Keratinocyte (primary cell): Measurements from ENCODE around the gene CHRD. TPM values are rescaled to one million over a fixed set of nuclear protein-coding genes. Genes with fewer than 3 reads are reported as not detected.

Experiments used
- DNase-seq: peaks from one replicate; pipeline ENCODE4 v3.0.0-alpha.2; 2011; ENCODE audit warnings: low read depth, missing footprints, low spot score
- FAIRE-seq: peaks from 2 replicates; lab custom pipeline; 2011; peaks lifted over from hg19 to GRCh38; lab: Jason Lieb, UNC
- H2AFZ ChIP-seq: 2 replicates; pipeline ENCODE4 v1.6.0; 2012; ENCODE audit warnings: low read length, control low read depth, inconsistent platforms; ENCODE audit not compliant: control insufficient read depth
- H3K27ac ChIP-seq: 2 replicates; pipeline ENCODE4 v1.5.1; 2011; ENCODE audit warnings: low read length; ENCODE audit not compliant: control insufficient read depth, insufficient read depth
- H3K27me3 ChIP-seq: 3 replicates; pipeline ENCODE4 v1.6.0; 2011; ENCODE audit warnings: low read length; ENCODE audit not compliant: control insufficient read depth, insufficient read depth; ENCODE audit errors: extremely low read depth
- H3K36me3 ChIP-seq, 2 experiments: 2 replicates in 1 of 2; 3 replicates in 1 of 2; pipeline ENCODE4 v1.5.1; 2011; ENCODE audit warnings: low read length in 2 of 2, mild to moderate bottlenecking in 1 of 2; ENCODE audit not compliant: control insufficient read depth in 2 of 2, insufficient read depth in 2 of 2; ENCODE audit errors: extremely low read depth in 1 of 2
- H3K4me1 ChIP-seq: 3 replicates; pipeline ENCODE4 v1.5.1; 2011; ENCODE audit warnings: low read length; ENCODE audit not compliant: control insufficient read depth, insufficient read depth; ENCODE audit errors: extremely low read depth
- H3K4me2 ChIP-seq: 3 replicates; pipeline ENCODE4 v1.6.0; 2011; ENCODE audit warnings: low read depth, low read length; ENCODE audit not compliant: control insufficient read depth, insufficient read depth; ENCODE audit errors: extremely low read depth
- H3K4me3 ChIP-seq, 3 experiments: fragments of 200-600 bp in 1 of 3; sonication (generic) in 1 of 3; 2 replicates in 2 of 3; 3 replicates in 1 of 3; pipeline ENCODE4 v1.5.1; 2011 to 2016; ENCODE audit warnings: low read length in 3 of 3, mild to moderate bottlenecking in 3 of 3, control low read depth in 2 of 3, inconsistent platforms in 1 of 3, low read depth in 1 of 3, mixed read lengths in 1 of 3, mixed run types in 1 of 3, moderate library complexity in 1 of 3; ENCODE audit not compliant: control insufficient read depth in 2 of 3, insufficient read depth in 2 of 3; ENCODE audit errors: extremely low read depth in 1 of 3
- H3K79me2 ChIP-seq: 2 replicates; pipeline ENCODE4 v1.6.0; 2012; ENCODE audit warnings: low read length; ENCODE audit not compliant: control insufficient read depth, insufficient read depth
- H3K9ac ChIP-seq: 3 replicates; pipeline ENCODE4 v1.6.0; 2011; ENCODE audit warnings: low read length; ENCODE audit not compliant: control insufficient read depth, insufficient read depth; ENCODE audit errors: extremely low read depth
- H3K9me1 ChIP-seq: 3 replicates; pipeline ENCODE4 v1.6.0; 2011; ENCODE audit warnings: low read length; ENCODE audit not compliant: control insufficient read depth, insufficient read depth; ENCODE audit errors: extremely low read depth
- H3K9me3 ChIP-seq: 2 replicates; pipeline ENCODE4 v1.5.1; 2012; ENCODE audit warnings: low read depth, low read length; ENCODE audit not compliant: control insufficient read depth
- H4K20me1 ChIP-seq: 3 replicates; pipeline ENCODE4 v1.6.0; 2011; ENCODE audit warnings: low read length; ENCODE audit not compliant: control insufficient read depth, insufficient read depth; ENCODE audit errors: extremely low read depth
- CTCF ChIP-seq, 3 experiments: IDR thresholded peaks in 1 of 3; conservative IDR thresholded peaks in 1 of 3; optimal IDR thresholded peaks in 1 of 3; 2 replicates in 2 of 3; 3 replicates in 1 of 3; pipeline versions ENCODE3 to v1.5.1; 2011; ENCODE audit warnings: low read length in 3 of 3, mild to moderate bottlenecking in 3 of 3, moderate library complexity in 2 of 3, control low read depth in 1 of 3, inconsistent platforms in 1 of 3; ENCODE audit not compliant: insufficient read depth in 2 of 3; ENCODE audit errors: extremely low read depth in 1 of 3
- EZH2 ChIP-seq: IDR thresholded peaks from one replicate; pipeline ENCODE4 v1.6.1; 2012; ENCODE audit warnings: inconsistent platforms, mild to moderate bottlenecking, low read length, moderate library complexity
- dilution Hi-C: fragments of 300-500 bp; cut with MboI; formaldehyde crosslinking; loops from one replicate; pipeline ENCODE4 v1.7.0; 2020; ENCODE audit warnings: low sequenced_read_pairs; ENCODE audit not compliant: extremely low pct_ligation_motif_present
- polyA plus RNA-seq, 5 experiments: library from polyadenylated mRNA; depleted of rRNA in 3 of 5; stranded (reverse) in 3 of 5; stranded (forward) in 1 of 5; unstranded in 1 of 5; fragments of >200 nt; gene quantifications; 1 replicate in 1 of 5; 2 replicates in 3 of 5; 3 replicates in 1 of 5; pipeline versions ENCODE4 v1.2.1 to v1.2.3, GENCODE V29; 2011 to 2012; ENCODE audit warnings: missing spikeins in 2 of 5, low read depth in 1 of 5, low replicate concordance in 1 of 5

The CHRD gene
- polyA plus RNA-seq, 1 donor (not counting 4 experiments of a cell fraction or from before 2014, with no cell fraction given) = not detected

GRCh38 chr3:184439096-184439495, 59.2 kb downstream of the CHRD start:
- peaks cover 15% of the 10 kb centered on the region for H3K4me1 ChIP-seq
- dilution Hi-C loops = no loop called here
- no peaks in the 10 kb centered on the region for H3K9me1 ChIP-seq
- no peaks in the 10 kb centered on the region for H3K27me3 ChIP-seq
- TF ChIP-seq EZH2 (no peak), CTCF (optimal IDR thresholded peaks at IDR 0.05 in 1 of 3, IDR thresholded peaks at IDR 0.05 in 1 of 3, conservative IDR thresholded peaks at IDR 0.05 in 1 of 3; ENCODE audit: extremely low read depth in 1 of 3, insufficient read depth in 2 of 3, low read length in 3 of 3) (no peak)
- H3K36me3 ChIP-seq = no peaks in the 10 kb centered on the region
- no peak overlapping the region for H3K4me2 ChIP-seq
- no peaks in the 10 kb centered on the region for H4K20me1 ChIP-seq
- no peak overlapping the region for H2AFZ ChIP-seq
- no peak for DNase-seq
- no peak for FAIRE-seq
- no peaks in the 10 kb centered on the region for H3K79me2 ChIP-seq
- no peak overlapping the region for H3K4me3 ChIP-seq
- H3K9me3 ChIP-seq = no peaks in the 10 kb centered on the region
- H3K27ac ChIP-seq = no peak overlapping the region
- H3K9ac ChIP-seq = no peak overlapping the region

Other genes starting within 250 kb of the CHRD start
- 31.9 to 37.9 TPM (median 33.7 TPM) in 3 replicates for gene EIF2B5, start 244.7 kb upstream of the CHRD start, polyA plus RNA-seq
- 16.0 to 21.9 TPM (median 18.5 TPM) in 3 replicates for gene DVL3, start 224.7 kb upstream of the CHRD start, polyA plus RNA-seq
- 431 to 520 TPM (median 443 TPM) in 3 replicates for gene AP2M1, start 205.2 kb upstream of the CHRD start, polyA plus RNA-seq
- 39.2 to 53.8 TPM (median 43.5 TPM) in 3 replicates for gene ABCF3, start 193.9 kb upstream of the CHRD start, polyA plus RNA-seq
- not detected in 3 replicates for gene VWA5B2, start 150.5 kb upstream of the CHRD start, polyA plus RNA-seq
- gene ALG3, start 131.1 kb upstream of the CHRD start, polyA plus RNA-seq = 44.4 to 49.6 TPM (median 48.2 TPM) in 3 replicates
- gene EEF1AKMT4, start 130.4 kb upstream of the CHRD start, polyA plus RNA-seq = 10.8 to 18.6 TPM (median 13.2 TPM) in 3 replicates
- gene CAMK2N2, start 118.5 kb upstream of the CHRD start, polyA plus RNA-seq = 0.06 to 0.29 TPM (median 0.18 TPM) in 3 replicates
- not detected in 3 replicates for gene ECE2, start 104.0 kb upstream of the CHRD start, polyA plus RNA-seq
- 515 to 703 TPM (median 593 TPM) in 3 replicates for gene PSMD2, start 80.8 kb upstream of the CHRD start, polyA plus RNA-seq
- 217 to 467 TPM (median 225 TPM) in 3 replicates for gene EIF4G1, start 65.4 kb upstream of the CHRD start, polyA plus RNA-seq
- 10.8 to 17.4 TPM (median 12.1 TPM) in 3 replicates for gene FAM131A, start 42.5 kb upstream of the CHRD start, polyA plus RNA-seq
- 3.1 to 3.3 TPM (median 3.2 TPM) in 3 replicates for gene CLCN2, start 18.4 kb upstream of the CHRD start, polyA plus RNA-seq
- 132 to 202 TPM (median 135 TPM) in 3 replicates for gene POLR2H, start 18.3 kb upstream of the CHRD start, polyA plus RNA-seq
- not detected in 3 replicates for gene THPO, start 1.8 kb upstream of the CHRD start, polyA plus RNA-seq
- gene EPHB3, start 181.7 kb downstream of the CHRD start, polyA plus RNA-seq = 2.2 to 6.7 TPM (median 3.7 TPM) in 3 replicates